ENCODE data around the gene TMEM132C. TPM values are rescaled to one million over a fixed set of nuclear protein-coding genes. Genes with fewer than 3 reads are reported as not detected.

TMEM132C gene
- total RNA-seq, 6 experiments from 2014 or later, result not detected

DNA sequence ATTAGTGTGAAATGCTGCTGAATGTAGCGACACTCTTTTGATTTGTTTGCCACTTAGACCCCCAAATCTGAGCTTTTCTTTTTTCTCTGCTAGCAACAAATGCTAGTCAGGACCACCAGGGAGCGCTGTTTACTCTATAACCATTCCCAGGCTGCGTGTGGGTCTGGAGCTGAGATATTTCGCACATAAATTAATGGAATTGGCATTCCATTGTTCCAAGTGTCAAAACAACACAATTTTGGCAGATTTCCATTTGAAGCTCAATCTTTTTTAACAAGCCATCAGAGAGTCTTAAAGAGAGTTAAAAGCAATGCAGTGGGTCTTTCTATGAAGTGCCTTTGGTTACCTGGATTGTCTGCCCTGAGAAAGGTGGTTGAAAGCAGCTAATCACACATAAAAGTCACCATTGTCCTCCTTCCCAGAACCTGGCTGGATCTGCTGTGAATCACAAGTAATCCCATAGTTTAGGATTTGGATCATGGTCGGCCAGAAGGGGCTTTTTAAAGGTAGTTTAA is 7.4 kb upstream of the TMEM132C start:
- DNase-seq, result no peak
- Mint-ChIP-seq H3K4me3 (no peak overlapping the region), H3K4me1 (ENCODE audit: low read depth) (no peaks in the 10 kb centered on the region), H3K27me3 (ENCODE audit: insufficient read depth) (no peaks in the 10 kb centered on the region), H3K27ac (no peak overlapping the region), H3K9me3 (peaks cover 32% of the 10 kb centered on the region), H3K36me3 (ENCODE audit: low read depth) (no peaks in the 10 kb centered on the region)
- TF ChIP-seq, protein P1, sequence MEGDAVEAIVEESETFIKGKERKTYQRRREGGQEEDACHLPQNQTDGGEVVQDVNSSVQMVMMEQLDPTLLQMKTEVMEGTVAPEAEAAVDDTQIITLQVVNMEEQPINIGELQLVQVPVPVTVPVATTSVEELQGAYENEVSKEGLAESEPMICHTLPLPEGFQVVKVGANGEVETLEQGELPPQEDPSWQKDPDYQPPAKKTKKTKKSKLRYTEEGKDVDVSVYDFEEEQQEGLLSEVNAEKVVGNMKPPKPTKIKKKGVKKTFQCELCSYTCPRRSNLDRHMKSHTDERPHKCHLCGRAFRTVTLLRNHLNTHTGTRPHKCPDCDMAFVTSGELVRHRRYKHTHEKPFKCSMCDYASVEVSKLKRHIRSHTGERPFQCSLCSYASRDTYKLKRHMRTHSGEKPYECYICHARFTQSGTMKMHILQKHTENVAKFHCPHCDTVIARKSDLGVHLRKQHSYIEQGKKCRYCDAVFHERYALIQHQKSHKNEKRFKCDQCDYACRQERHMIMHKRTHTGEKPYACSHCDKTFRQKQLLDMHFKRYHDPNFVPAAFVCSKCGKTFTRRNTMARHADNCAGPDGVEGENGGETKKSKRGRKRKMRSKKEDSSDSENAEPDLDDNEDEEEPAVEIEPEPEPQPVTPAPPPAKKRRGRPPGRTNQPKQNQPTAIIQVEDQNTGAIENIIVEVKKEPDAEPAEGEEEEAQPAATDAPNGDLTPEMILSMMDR (IDR thresholded peaks at IDR 0.05), result peak; percentile 62

DNA sequence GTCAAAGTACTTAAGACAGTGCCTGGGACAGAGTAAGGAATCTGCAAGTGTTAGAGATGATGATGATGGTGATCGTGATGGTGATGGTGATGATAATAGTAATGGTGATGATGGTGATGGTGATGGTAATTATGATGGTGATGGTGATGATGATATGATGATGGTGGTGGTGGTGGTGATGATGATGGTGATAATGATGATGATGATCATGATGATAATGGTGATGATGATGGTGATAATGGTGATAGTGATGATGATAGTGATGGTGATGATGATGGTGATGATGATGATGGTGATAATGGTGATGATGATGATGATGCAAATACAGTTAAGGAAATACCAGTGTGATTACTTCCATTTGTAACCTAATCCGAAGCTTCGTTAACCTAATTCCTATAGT is 5.2 kb upstream of the TMEM132C start:
- Mint-ChIP-seq H3K4me1 (ENCODE audit: low read depth) (no peaks in the 10 kb centered on the region), H3K27me3 (ENCODE audit: insufficient read depth) (no peaks in the 10 kb centered on the region)
- TF ChIP-seq, protein P1 (IDR thresholded peaks at IDR 0.05), result no peak

DNA sequence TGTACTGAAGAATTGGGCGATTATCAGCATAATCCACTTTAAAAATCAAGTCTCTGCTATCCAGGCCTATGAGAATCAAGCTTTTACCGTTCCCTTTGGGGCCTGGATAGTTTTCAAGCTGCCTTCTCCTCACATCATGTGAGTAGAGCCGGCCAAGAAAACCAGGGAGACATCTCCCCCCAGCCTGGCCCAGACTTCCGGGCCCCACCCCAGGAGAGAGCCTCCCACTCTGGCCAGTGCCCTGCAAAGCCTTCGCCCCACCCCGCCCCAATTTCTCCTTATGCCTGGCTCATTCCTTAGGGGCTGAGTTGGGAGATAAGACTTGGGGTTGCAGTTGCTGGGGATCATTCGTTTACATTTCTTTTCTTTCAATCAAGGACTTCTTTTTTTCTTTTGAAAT is 1.4 kb upstream of the TMEM132C start:
- H3K27ac Mint-ChIP-seq, result no peak overlapping the region
- DNase-seq, result no peak
- H3K4me1 Mint-ChIP-seq (ENCODE audit: low read depth), result no peaks in the 10 kb centered on the region
- no peaks in the 10 kb centered on the region for H3K27me3 Mint-ChIP-seq (ENCODE audit: insufficient read depth)
- TF ChIP-seq, protein P1 (IDR thresholded peaks at IDR 0.05), result no peak
- no peaks in the 10 kb centered on the region for H3K36me3 Mint-ChIP-seq (ENCODE audit: low read depth)
- H3K9me3 Mint-ChIP-seq, result peaks cover 33% of the 10 kb centered on the region
- no peak overlapping the region for H3K4me3 Mint-ChIP-seq

More for the DNA sequence above, 5.2 kb upstream of the TMEM132C start:
- DNase-seq, result no peak
- Mint-ChIP-seq H3K36me3 (ENCODE audit: low read depth) (no peaks in the 10 kb centered on the region), H3K27ac (no peak overlapping the region), H3K9me3 (peaks cover 32% of the 10 kb centered on the region), H3K4me3 (no peak overlapping the region)

DNA sequence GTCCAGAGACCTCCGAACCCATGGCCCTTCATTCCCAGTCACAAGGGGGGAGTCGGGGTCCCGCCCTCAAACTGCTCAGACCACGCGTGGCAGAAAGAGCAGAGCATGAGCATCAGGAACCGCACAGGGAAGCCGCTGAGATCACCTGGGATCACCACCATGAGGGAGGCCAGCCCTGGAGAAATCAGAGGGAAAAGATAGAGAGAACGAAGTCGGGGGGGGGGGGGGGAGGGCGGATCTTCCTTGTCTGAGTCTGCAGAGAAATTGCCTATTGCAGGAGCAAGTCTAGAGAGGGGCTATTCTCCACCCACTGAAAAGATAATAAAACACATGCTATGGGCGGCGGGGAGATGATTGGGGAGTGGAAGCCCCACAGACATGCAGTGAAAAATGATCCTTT is 884 bp upstream of the TMEM132C start:
- DNase-seq, result no peak
- Mint-ChIP-seq H3K4me3 (no peak overlapping the region), H3K27ac (no peak overlapping the region), H3K4me1 (ENCODE audit: low read depth) (no peaks in the 10 kb centered on the region), H3K9me3 (peaks cover 36% of the 10 kb centered on the region), H3K27me3 (ENCODE audit: insufficient read depth) (no peaks in the 10 kb centered on the region), H3K36me3 (ENCODE audit: low read depth) (no peaks in the 10 kb centered on the region)
- TF ChIP-seq, protein P1 (IDR thresholded peaks at IDR 0.05), result no peak

DNA sequence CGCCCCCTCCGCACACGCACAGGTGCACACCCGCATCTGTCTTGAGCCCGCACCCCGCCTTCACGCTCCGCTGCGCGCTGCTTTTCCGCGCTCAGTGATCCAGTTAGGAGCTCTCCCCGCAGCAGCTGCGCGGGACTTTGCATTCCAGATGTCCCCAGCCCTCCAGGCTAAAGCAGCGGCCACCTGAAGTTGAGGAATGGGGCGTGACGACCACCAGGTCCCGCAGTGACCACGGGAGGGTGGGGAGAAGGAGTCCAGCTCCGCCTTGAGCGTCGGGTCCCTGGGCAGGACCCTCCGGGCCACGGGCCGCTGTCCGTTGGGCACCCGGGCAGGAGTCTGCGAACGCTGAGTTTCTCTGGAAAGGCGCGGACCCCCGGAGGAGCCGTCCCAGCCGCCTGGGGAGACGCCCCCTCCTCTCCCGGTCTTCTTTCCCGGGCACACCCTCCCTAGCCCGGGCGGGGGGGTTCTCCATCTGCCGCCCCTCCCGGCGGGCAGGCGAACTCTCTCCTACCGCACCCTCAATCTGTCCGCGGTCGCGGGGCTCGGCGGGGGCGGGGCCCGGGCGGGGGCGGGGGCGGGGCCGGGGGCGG is 334 bp upstream of the TMEM132C start:
- TF ChIP-seq, protein P1 (IDR thresholded peaks at IDR 0.05), result no peak
- H3K36me3 Mint-ChIP-seq (ENCODE audit: low read depth), result no peaks in the 10 kb centered on the region
- H3K9me3 Mint-ChIP-seq, result peaks cover 36% of the 10 kb centered on the region
- H3K27me3 Mint-ChIP-seq (ENCODE audit: insufficient read depth), result no peaks in the 10 kb centered on the region
- DNase-seq, result no peak
- no peak overlapping the region for H3K27ac Mint-ChIP-seq
- no peaks in the 10 kb centered on the region for H3K4me1 Mint-ChIP-seq (ENCODE audit: low read depth)
- no peak overlapping the region for H3K4me3 Mint-ChIP-seq

All from HFFc6 (cell line).